Measurements from ENCODE around the gene ARHGAP4.

Gene ARHGAP4

DNA sequence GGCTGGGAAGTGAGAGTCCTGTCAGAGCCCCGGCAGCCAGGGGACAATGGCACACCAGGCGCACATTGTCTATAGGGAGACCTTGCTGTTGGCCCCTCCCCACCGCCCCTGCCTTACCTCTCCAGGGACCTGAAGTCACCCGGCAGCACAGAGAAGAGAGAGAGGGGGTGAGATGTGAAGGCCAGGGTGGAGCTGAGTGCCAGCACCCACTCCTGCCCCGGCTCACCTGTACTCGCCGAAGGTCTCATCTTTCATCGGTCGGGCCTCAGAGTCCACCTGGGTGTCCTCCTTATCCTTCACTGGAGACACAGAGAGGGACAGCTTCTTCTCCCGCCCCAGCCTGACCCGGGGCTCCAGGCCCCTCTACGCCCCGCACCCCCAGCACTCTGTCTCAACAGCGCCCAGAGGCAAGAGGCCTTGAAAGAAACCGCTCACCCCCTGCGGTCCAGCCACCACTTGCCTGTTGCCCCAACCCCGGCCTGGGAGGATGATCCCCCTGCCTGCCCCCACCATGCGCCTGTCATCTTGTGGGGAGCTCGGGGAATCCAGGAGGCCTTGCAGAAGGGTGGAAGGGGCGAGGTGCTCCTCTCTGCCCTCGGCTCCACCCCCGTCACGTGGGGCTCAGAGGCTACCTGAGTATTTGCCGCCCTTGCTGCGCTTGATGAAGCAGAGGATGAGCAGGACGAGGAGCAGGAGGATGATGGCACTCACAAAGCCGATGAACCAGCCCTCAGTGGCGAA is 62.6 kb downstream of the ARHGAP4 start:
- no peak for DNase-seq

DNA sequence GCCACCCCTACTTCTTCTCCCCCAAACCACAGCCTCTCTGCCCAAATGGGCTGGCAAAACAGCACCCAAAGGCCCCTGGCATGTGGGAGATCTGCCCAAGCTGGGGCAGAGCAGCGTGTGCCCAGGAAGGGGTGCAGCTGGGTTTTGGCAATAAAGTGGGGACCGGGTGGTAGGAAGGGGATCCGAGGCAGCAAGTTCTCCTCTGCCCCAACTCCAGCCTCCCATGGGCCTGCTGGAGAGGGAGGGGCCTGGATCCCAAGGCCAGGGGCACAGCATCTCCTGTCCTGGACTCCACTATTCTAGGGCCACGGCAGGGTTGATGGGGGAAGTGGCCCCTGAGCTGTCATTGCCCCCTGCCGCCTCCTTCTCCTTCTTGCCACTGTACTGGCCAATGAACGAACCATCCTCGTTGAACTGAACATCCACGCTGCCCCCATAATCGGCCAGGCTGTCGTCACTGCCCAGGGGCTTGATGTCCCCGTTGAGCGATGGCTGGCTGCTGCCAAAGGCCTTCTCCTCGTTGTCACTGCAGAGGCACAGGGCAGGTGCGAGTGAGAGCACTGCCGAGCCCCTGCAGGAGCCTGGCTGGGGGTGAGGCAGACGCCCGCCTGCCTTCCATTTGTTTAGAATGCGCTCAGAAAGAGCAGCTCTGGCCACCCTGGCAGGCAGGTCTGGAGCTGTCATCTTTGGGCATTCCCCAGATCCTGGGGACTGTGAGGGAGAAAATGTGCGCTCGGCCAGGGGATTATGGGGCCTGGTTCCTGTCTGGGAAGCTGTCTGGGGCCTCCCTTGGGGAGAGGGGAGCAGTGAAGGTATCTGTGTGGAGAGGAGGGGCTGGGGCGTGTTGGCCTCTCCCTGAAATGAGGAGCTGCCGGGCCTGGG is 63.5 kb downstream of the ARHGAP4 start:
- no peak for DNase-seq

DNA sequence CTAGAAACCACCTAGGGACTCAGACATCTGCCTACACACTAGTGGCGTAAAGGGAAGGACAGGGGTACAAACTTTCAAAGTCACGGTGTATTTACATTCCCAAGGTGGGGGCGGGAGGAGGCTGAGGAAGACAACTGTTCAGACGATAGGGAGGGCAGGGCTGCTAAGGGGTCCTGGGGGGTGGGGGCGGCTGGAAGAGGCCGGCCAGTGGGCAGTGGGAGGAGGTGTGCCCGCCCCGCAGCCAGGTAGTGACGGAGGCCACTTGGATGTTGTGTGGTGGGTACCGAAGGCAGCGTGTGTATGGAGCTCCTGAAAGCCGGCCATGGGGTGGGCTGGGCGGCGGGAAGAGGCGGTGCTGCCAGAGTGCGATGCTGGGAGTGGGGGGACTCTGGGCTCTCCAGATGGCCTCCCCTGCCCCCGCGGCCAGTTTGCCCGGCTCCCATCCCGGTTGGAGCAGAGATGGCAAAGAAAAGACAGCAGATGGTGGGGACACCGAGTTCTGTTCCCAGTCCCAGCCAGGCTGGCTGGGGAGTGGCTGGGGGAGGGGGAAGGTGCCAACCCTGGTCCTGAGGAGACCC is 64.2 kb downstream of the ARHGAP4 start:
- DNase-seq, result no peak

DNA sequence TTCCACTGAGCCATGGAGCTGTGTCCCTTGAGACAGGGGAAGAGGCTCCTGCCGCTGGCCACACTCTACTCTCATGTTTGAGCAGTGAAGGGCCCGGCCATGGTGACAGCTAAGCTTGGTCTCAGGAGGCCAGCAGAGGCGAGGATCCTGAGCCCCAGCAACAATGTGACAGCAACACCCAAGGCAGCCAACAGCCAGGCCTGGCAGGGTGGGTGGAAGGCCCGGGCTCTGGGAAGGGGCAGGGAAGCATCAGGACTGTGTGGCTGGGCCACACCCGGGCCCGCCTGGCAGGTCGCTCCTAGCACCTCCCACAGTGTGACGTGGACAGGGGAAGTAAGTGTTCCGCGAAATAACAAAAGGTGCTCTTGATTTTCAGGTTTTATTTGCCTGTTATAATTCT is 64.9 kb downstream of the ARHGAP4 start:
- DNase-seq, result no peak

All from activated T-cell treated with anti-CD3 and anti-CD28 coated beads, Interleukin-2, amount 50 U/mL, for 1 hour (primary cell).